Naive thymus-derived CD8-positive, alpha-beta T cell (primary cell): ENCODE data around the gene CXCL3. TPM values are rescaled to one million over a fixed set of nuclear protein-coding genes. Genes with fewer than 3 reads are reported as not detected.
A peak's percentile ranks its signal among the peaks of the same experiment; 100 is the strongest.

Experiments
- ATAC-seq, 2 donors: fragments of 150-1000 bp; cut with Tn5 transposase in 1 of 2; sonication (Bioruptor Pico), chemical (Tn5 transposase) in 1 of 2; 1 replicate in 1 of 2; 2 replicates in 1 of 2; pipeline ENCODE4 v1.10.0; 2021; ENCODE audit warnings: mild to moderate bottlenecking in 2 of 2, moderate library complexity in 2 of 2
- POLR2A ChIA-PET: fragments of 350-600 bp; sonication (Branson Sonifier 250); formaldehyde crosslinking; loops from one replicate; lab custom pipeline; 2021; ENCODE audit warnings: antibody characterized with exemption; lab: Charles Lee
- DNase-seq, 10 donors: peaks; one replicate each; pipeline versions ENCODE4 v3.0.0 to v3.0.0-alpha.2; 2020 to 2022
- H3K27ac Mint-ChIP-seq, 10 donors: one replicate each; pipeline ENCODE4 v1.8.0; 2020 to 2022; ENCODE audit warnings: mild to moderate bottlenecking in 10 of 10, mixed read lengths in 10 of 10, moderate library complexity in 4 of 10, inconsistent platforms in 1 of 10
- H3K27me3 Mint-ChIP-seq, 5 donors: one replicate each; pipeline ENCODE4 v1.8.0; 2021 to 2022; ENCODE audit warnings: mixed read lengths in 5 of 5
- H3K36me3 Mint-ChIP-seq, 3 donors: one replicate each; pipeline ENCODE4 v1.8.0; 2020 to 2022; ENCODE audit warnings: mixed read lengths in 3 of 3, mild to moderate bottlenecking in 2 of 3, inconsistent platforms in 1 of 3
- H3K4me1 Mint-ChIP-seq, 4 donors: one replicate each; pipeline ENCODE4 v1.8.0; 2021 to 2022; ENCODE audit warnings: mixed read lengths in 4 of 4
- H3K4me3 Mint-ChIP-seq, 10 donors: one replicate each; pipeline ENCODE4 v1.8.0; 2020 to 2022; ENCODE audit warnings: mild to moderate bottlenecking in 10 of 10, mixed read lengths in 10 of 10, moderate library complexity in 6 of 10, inconsistent platforms in 1 of 10
- H3K9me3 Mint-ChIP-seq, 9 donors: one replicate each; pipeline ENCODE4 v1.8.0; 2020 to 2022; ENCODE audit warnings: mixed read lengths in 9 of 9, mild to moderate bottlenecking in 3 of 9, inconsistent platforms in 1 of 9, moderate library complexity in 1 of 9
- polyA plus RNA-seq, 3 donors: library from polyadenylated mRNA; unstranded; fragments of 300-500 nt; fragmentation: Illumina TruSeq; gene quantifications; one replicate each; pipeline ENCODE4 v1.2.3, GENCODE V29; 2021
- total RNA-seq, 8 experiments: library from RNA in 2 of 8; stranded (reverse) in 2 of 8; gene quantifications; one replicate each; pipeline ENCODE4 v1.2.3 and lab custom pipeline; 2021 to 2026

CXCL3 gene
- total and polyA plus RNA-seq, 5 experiments from 2014 or later: not detected

DNA sequence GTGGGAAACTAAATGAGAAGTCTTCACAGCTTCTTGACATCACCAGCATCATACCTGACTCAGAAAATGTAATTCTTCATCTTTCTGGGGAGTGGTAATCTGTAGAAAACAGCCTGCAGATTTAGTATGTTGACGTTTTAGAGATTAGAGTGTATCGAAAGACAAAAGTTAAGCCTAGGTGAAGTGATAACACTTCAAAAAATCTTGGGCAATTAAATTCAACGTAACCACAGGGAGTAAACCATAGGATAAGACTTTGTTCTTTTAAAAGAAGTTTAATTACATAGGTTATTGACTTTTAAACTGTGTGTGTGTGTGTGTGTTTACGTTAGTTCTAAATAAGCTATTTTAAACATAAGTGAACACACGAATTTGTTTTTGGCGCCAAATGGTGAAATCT, 38.2 kb downstream of the CXCL3 start:
- Mint-ChIP-seq H3K9me3 (peaks cover 0 to 5% (median 0%) of the 10 kb centered on the region in 9 donors), H3K4me1 (peaks cover 0 to 4% (median 2%) of the 10 kb centered on the region in 4 donors), H3K27me3 (peaks cover 3 to 15% (median 9%) of the 10 kb centered on the region in 5 donors), H3K4me3 (no peak overlapping the region), H3K27ac (no peak overlapping the region), H3K36me3 (no peaks in the 10 kb centered on the region)
- ATAC-seq (no peak), DNase-seq (no peak)
- POLR2A ChIA-PET: no interaction called here

DNA sequence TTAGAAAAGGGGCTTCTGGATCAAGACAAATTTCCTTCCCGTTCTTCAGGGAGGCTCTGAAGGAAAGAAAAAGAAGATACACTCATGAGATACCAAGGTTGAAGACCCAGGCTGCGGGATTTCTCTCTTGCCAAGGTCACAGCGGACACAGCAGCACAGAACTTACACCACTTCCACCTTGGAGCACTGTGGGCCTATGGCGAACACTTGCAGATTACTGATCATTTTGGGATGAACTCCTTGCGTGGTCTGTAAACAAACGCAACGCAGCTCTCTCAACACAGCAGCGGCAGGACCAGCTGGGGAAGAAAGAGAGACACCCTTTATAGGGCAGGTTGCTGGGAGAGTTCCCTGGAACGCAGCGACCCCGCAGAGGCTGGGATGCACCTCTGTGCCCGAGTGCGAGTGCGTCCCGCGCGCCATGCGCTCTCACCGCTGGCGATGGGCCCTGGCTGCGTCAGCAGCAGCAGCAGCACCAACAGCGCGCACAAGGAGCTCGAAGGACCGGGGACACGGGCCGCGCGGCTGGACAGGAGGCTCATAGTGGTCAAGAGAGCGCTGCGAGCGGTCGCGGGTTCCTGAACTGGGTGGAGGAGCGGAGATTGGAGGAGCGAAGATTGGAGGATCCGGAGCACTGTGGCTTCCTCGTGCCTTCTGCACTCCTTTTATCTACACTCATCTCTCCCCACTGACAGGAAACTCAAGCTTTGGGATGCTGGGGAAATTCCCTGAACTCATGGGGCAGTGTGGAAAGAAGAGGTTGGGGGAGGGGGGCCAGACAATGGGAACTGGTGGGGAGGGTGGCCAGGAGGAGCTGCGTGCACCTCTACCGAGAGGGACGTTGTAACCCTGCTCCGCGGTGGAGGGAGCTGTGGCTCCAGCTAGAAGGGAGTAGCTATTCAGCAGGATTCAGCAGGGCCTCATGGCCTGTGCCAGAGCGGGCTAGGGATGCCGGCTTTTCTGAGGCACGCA, 40.2 kb downstream of the CXCL3 start, which contains the start of gene CXCL5:
TSS of gene CXCL5 (minus strand) at position 638 of the 972 bp plus-strand sequence. CDS start at position 542, 96 bp downstream.
- peaks cover 0 to 4% (median 2%) of the 10 kb centered on the region in 4 donors for H3K4me1 Mint-ChIP-seq
- no peak within 1 kb of the TSS for H3K4me3 Mint-ChIP-seq
- POLR2A ChIA-PET: no interaction called here
- peaks cover 5 to 18% (median 12%) of the 10 kb centered on the region in 5 donors for H3K27me3 Mint-ChIP-seq
- no peaks in the 10 kb centered on the region for H3K36me3 Mint-ChIP-seq
- peaks cover 0 to 5% (median 0%) of the 10 kb centered on the region in 9 donors for H3K9me3 Mint-ChIP-seq
- DNase-seq (no peak), ATAC-seq (no peak)
- H3K27ac Mint-ChIP-seq: peak within 1 kb of the TSS in 1 of 10 donors; percentile 59

DNA sequence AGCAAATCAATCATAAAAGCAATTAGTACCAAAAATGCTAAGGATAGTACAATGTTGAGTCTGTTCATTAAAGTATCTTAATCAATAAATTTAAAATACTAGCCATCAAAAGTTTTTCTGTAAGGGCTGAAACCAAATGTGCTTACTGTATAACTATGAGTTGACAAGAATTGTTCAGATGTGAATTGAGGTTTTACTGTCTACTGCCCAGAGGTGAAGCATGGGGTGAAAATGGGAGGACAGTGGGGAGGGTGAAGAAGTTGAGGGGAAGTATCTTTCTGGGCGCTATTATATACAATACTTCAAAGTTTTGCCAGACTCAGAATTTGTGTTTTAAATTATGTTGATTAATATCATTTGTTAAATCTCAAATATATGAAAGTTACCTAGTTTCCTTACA, 46.4 kb downstream of the CXCL3 start:
- ATAC-seq (no peak), DNase-seq (no peak)
- Mint-ChIP-seq H3K27ac (no peak overlapping the region), H3K9me3 (peaks cover 0 to 3% (median 0%) of the 10 kb centered on the region in 9 donors), H3K36me3 (no peaks in the 10 kb centered on the region), H3K4me3 (no peak overlapping the region), H3K27me3 (peaks cover 0 to 7% (median 6%) of the 10 kb centered on the region in 5 donors), H3K4me1 (no peaks in the 10 kb centered on the region)
- POLR2A ChIA-PET: no interaction called here

DNA sequence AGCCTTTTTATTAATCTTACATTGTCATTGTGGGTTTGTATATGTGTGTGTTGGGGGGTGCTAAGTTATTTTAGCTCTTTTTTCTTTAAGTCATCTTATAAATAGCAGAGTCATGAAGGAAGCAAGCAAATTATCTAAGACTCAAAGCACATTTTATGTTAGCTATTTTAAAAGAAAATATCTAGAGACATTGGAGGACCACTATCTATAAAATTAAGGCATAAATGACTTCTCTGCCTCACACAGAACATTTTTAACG, 46.8 kb downstream of the CXCL3 start:
- Mint-ChIP-seq H3K36me3 (no peaks in the 10 kb centered on the region), H3K4me3 (no peak overlapping the region), H3K9me3 (peaks cover 0 to 3% (median 0%) of the 10 kb centered on the region in 9 donors), H3K27ac (no peak overlapping the region), H3K4me1 (no peaks in the 10 kb centered on the region), H3K27me3 (peaks cover 0 to 7% (median 5%) of the 10 kb centered on the region in 5 donors)
- ATAC-seq (no peak), DNase-seq (no peak)
- POLR2A ChIA-PET: no interaction called here

DNA sequence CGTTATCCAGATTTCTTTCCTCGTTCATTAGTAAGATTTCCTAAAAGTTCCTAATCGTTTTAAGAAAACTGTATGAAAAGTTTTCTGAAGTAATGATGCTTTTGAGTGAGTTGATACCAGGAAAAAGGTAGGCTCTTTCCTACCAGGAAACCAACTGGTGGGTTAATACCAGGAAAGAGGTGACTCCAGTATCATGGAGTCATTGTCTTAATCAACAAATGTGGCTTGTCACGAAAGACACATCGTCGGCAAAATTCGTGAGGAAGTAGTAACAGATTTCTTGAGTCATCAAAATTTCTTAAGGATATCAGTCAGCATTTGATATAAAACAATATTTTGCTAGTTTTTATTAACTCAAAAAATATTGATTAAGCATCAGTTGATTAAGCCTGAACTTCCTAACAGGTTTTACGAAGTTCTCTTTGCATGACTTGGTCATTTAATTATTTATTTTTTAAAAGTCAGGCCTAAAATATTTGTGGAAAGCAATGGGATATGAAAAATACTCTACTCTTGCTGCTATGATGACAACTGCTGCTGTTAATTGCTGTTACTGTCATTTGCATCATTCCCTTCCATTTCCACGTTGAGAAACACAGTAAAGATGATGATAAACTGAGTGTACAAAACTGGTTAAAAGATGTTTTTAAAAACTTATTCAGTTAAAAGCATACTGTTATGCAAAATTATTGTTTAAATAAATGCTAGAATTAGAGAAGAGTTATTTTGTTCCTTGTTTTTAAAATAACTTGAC, 47.3 kb downstream of the CXCL3 start:
- no peaks in the 10 kb centered on the region for H3K36me3 Mint-ChIP-seq
- H3K4me3 Mint-ChIP-seq: no peak overlapping the region
- POLR2A ChIA-PET: no interaction called here
- ATAC-seq (no peak), DNase-seq (no peak)
- no peaks in the 10 kb centered on the region for H3K4me1 Mint-ChIP-seq
- no peak overlapping the region for H3K27ac Mint-ChIP-seq
- H3K9me3 Mint-ChIP-seq: peaks cover 0 to 3% (median 0%) of the 10 kb centered on the region in 9 donors
- H3K27me3 Mint-ChIP-seq: peaks cover 0 to 7% (median 5%) of the 10 kb centered on the region in 5 donors

DNA sequence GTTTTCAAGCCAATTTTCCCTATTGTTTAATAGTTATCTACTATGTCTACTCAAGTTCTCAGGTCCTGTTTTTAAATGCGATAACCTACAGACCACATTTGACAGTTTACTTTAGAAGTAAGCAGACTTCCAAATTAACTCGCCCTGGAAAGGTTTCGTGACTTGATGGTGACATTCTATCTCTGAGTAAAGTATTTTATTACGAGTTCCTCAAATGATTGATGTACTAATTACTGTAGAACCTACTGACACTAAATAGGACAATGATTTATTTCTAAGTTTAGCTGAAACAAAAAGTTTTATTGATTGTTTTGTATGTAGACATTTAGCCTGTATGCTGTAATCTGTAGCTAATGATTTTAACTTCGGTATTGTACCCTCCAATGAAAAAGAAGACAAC, 48.6 kb downstream of the CXCL3 start:
- Mint-ChIP-seq H3K27ac (no peak overlapping the region), H3K9me3 (peaks cover 0 to 3% (median 0%) of the 10 kb centered on the region in 9 donors), H3K36me3 (no peaks in the 10 kb centered on the region), H3K4me1 (no peaks in the 10 kb centered on the region), H3K4me3 (no peak overlapping the region), H3K27me3 (peaks cover 0 to 7% (median 3%) of the 10 kb centered on the region in 5 donors)
- POLR2A ChIA-PET: no interaction called here
- ATAC-seq (no peak), DNase-seq (no peak)

DNA sequence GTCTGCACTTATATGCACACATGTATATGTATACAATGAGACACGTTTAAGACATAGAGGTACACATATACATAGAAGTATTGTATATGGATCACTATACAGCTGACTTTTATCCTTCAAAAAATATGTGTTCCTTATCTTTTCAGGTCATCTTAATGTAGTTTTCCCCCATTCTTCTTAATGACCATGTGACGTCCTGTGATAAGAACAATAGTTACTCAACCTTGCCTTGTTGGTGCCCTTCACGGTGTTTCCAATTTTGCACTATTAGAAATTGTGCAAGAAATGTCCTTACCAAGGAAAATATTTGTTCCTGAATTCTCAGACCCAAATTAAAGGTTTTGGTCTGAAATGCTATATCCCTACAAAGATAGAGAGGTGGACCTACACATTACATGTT, 49.5 kb downstream of the CXCL3 start:
- Mint-ChIP-seq H3K9me3 (peaks cover 0 to 3% (median 0%) of the 10 kb centered on the region in 9 donors), H3K36me3 (no peaks in the 10 kb centered on the region), H3K27me3 (peaks cover 0 to 3% (median 1%) of the 10 kb centered on the region in 5 donors), H3K4me1 (no peaks in the 10 kb centered on the region), H3K27ac (no peak overlapping the region), H3K4me3 (no peak overlapping the region)
- DNase-seq (no peak), ATAC-seq (no peak)
- POLR2A ChIA-PET: no interaction called here

DNA sequence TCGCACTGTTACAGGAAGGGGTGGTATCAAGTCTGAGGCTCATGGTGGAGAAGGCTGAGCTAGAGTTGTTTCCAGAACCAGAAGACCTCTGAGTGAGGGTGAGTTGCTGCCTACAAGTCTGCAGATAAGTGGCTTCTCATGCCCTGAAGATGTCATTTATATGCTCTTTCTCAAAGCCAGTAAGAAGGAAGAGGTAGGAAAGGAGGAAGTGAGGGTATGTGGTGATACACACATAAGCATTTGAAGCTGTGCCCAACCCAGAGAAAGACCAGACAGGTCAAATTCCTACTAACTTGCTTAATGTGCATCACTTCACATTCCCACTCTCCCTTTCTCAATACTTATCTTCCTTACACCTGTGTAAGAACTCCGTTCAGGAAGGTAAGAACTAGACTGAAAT, 50.4 kb downstream of the CXCL3 start, which contains the start of gene PPBP:
TSS of gene PPBP (minus strand) at position 130 of the 400 bp plus-strand sequence. CDS start at position 43, 87 bp downstream.
- Mint-ChIP-seq H3K4me1 (no peaks in the 10 kb centered on the region), H3K4me3 (no peak within 1 kb of the TSS), H3K9me3 (peaks cover 0 to 3% (median 0%) of the 10 kb centered on the region in 9 donors), H3K27me3 (peaks cover 0 to 5% (median 2%) of the 10 kb centered on the region in 5 donors), H3K36me3 (no peaks in the 10 kb centered on the region), H3K27ac (peak within 1 kb of the TSS in 1 of 10 donors; percentile 19)
- ATAC-seq (no peak), DNase-seq (no peak)
- POLR2A ChIA-PET: no interaction called here

Other genes with a start within 250 kb of the CXCL3 start
- not detected for gene CXCL6, start 202.0 kb downstream of the CXCL3 start, total RNA-seq
- gene CXCL6, start 202.0 kb downstream of the CXCL3 start, polyA plus RNA-seq: not detected
- gene PF4V1, start 185.4 kb downstream of the CXCL3 start, total RNA-seq: not detected
- gene PF4V1, start 185.4 kb downstream of the CXCL3 start, polyA plus RNA-seq: not detected
- gene CXCL1, start 169.3 kb downstream of the CXCL3 start, total RNA-seq: not detected
- not detected for gene CXCL1, start 169.3 kb downstream of the CXCL3 start, polyA plus RNA-seq
- not detected for gene PF4, start 56.7 kb downstream of the CXCL3 start, total RNA-seq
- not detected for gene PF4, start 56.7 kb downstream of the CXCL3 start, polyA plus RNA-seq
- gene PPBP, start 50.5 kb downstream of the CXCL3 start, total RNA-seq: not detected
- under 1 TPM in 1 of 3 donors, not detected in 2; 0.52 TPM for gene PPBP, start 50.5 kb downstream of the CXCL3 start, polyA plus RNA-seq
- gene CXCL5, start 40.0 kb downstream of the CXCL3 start, total RNA-seq: not detected
- not detected for gene CXCL5, start 40.0 kb downstream of the CXCL3 start, polyA plus RNA-seq
- not detected for gene CXCL2, start 60.5 kb upstream of the CXCL3 start, total RNA-seq
- not detected for gene CXCL2, start 60.5 kb upstream of the CXCL3 start, polyA plus RNA-seq
- 10 to 100 TPM; 13.3 to 14.8 TPM for gene MTHFD2L, start 119.4 kb upstream of the CXCL3 start, total RNA-seq
- gene MTHFD2L, start 119.4 kb upstream of the CXCL3 start, polyA plus RNA-seq: 1 to 10 TPM; 5.2 to 7.8 (median 6.5) TPM